Natural killer cell (primary cell): ENCODE data around the gene SNPH. TPM values are rescaled to one million over a fixed set of nuclear protein-coding genes. Genes with fewer than 3 reads are reported as not detected.

Source experiments
- ATAC-seq, 3 donors: fragments of 150-1000 bp in 2 of 3; fragments of 200-7000 bp in 1 of 3; cut with Tn5 transposase; 1 replicate in 1 of 3; 2 replicates in 2 of 3; pipeline ENCODE4 v1.10.0; 2021; ENCODE audit warnings: mild to moderate bottlenecking in 2 of 3, moderate library complexity in 2 of 3
- DNase-seq, 2 donors: peaks; one replicate each; pipeline versions ENCODE4 v3.0.0 to v3.0.0-alpha.2; 2013 to 2021; ENCODE audit warnings: mixed read lengths in 1 of 2
- H3K27ac ChIP-seq: one replicate; pipeline ENCODE4 v1.5.1; 2013; ENCODE audit warnings: mild to moderate bottlenecking, low read length
- H3K27me3 ChIP-seq: one replicate; pipeline ENCODE4 v1.6.1; 2013; ENCODE audit warnings: low read length; ENCODE audit not compliant: control insufficient read depth, insufficient read depth
- H3K36me3 ChIP-seq: one replicate; pipeline ENCODE4 v1.6.1; 2013; ENCODE audit warnings: low read length; ENCODE audit not compliant: control insufficient read depth, insufficient read depth
- H3K4me1 ChIP-seq: one replicate; pipeline ENCODE4 v1.6.1; 2013; ENCODE audit warnings: low read length; ENCODE audit not compliant: control insufficient read depth, insufficient read depth
- H3K4me3 ChIP-seq: one replicate; pipeline ENCODE4 v1.5.1; 2013; ENCODE audit warnings: low read length
- H3K9me3 ChIP-seq: one replicate; pipeline ENCODE4 v1.6.1; 2013; ENCODE audit warnings: low read length; ENCODE audit not compliant: control insufficient read depth, insufficient read depth
- H3K27ac Mint-ChIP-seq, 2 donors: one replicate each; pipeline ENCODE4 v1.8.0; 2022; ENCODE audit warnings: mild to moderate bottlenecking in 2 of 2, mixed read lengths in 2 of 2, moderate library complexity in 1 of 2
- H3K27me3 Mint-ChIP-seq, 2 donors: one replicate each; pipeline ENCODE4 v1.8.0; 2022; ENCODE audit warnings: low read depth in 2 of 2, mixed read lengths in 2 of 2
- H3K36me3 Mint-ChIP-seq: one replicate; pipeline ENCODE4 v1.8.0; 2022; ENCODE audit warnings: mixed read lengths
- H3K4me1 Mint-ChIP-seq, 2 donors: one replicate each; pipeline ENCODE4 v1.8.0; 2022; ENCODE audit warnings: mixed read lengths in 2 of 2
- H3K4me3 Mint-ChIP-seq: one replicate; pipeline ENCODE4 v1.8.0; 2022; ENCODE audit warnings: mild to moderate bottlenecking, moderate library complexity, mixed read lengths
- H3K9me3 Mint-ChIP-seq, 2 donors: one replicate each; pipeline ENCODE4 v1.8.0; 2022; ENCODE audit warnings: mixed read lengths in 2 of 2
- WGBS: methylation state at CpG from one replicate; pipeline ENCODE4 v1.1.7; 2013; ENCODE audit warnings: missing lambda C conversion rate; ENCODE audit not compliant: insufficient coverage; 5-methylcytosine and 5-hydroxymethylcytosine counted together
- intact Hi-C: fragments of 100-400 bp; cut with micrococcal nuclease; formaldehyde crosslinking; loops from one replicate; pipeline ENCODE4 v1.14.2; 2022
- total RNA-seq, 4 donors: library from RNA; stranded (reverse); fragments of 120-200 nt in 1 of 4; gene quantifications; one replicate each; pipeline versions ENCODE4 v1.2.3 to v1.2.4, GENCODE V29; 2013 to 2022
- TF ChIP-seq, protein P1 (sequence below): fragments of 200-600 bp; IDR thresholded peaks from one replicate; pipeline ENCODE4 v1.8.0; 2022; ENCODE audit warnings: antibody characterized with exemption

SNPH gene
- total RNA-seq, 3 donors from 2014 or later (not counting 1 experiment from before 2014, with no cell fraction given): 3.1 to 5.9 (median 5.8) TPM

DNA sequence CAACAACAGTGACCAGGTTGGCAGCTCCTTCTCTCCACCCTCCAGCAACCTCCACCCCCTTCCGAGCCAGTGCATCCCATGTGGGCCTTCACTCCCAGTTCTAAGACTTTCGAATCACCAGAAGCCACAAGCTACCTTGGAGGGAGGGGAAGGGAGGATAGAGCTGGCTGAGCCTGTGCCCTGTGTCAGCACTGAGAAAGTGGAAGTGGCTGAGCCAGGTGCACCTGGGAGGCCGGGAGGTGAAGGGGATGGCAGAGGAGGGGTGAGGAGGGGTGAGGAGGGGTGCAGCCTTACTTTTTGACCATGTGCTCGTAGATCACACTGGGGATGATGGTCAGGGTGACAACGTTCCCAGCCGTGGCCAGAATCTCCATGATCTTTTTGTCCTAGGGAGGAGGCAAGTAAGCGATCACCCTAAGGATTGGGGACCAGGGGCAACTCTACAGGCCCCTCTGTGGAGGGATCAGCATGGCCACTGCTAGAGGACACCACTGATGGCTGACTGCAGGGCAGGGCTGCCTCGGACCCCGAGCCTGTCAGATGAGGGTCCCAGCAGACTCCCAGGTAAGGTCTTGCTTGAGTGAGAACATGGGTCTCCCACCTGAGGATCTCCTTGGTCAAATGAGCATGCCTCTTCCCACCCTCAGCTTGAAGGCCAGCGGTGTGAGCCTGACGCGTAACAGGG lies 44.6 kb downstream of the SNPH start:
- no peak for ATAC-seq
- intact Hi-C loops: loop anchor here (10.0 kb wide), 1 partner anchor 464 kb away; no protein-coding TSS in a partner anchor
- H3K4me3 Mint-ChIP-seq: no peak overlapping the region
- peaks cover 6% of the 10 kb centered on the region for H3K4me1 ChIP-seq
- H3K9me3 Mint-ChIP-seq: no peaks in the 10 kb centered on the region
- no peaks in the 10 kb centered on the region for H3K36me3 ChIP-seq
- TF ChIP-seq, protein P1, sequence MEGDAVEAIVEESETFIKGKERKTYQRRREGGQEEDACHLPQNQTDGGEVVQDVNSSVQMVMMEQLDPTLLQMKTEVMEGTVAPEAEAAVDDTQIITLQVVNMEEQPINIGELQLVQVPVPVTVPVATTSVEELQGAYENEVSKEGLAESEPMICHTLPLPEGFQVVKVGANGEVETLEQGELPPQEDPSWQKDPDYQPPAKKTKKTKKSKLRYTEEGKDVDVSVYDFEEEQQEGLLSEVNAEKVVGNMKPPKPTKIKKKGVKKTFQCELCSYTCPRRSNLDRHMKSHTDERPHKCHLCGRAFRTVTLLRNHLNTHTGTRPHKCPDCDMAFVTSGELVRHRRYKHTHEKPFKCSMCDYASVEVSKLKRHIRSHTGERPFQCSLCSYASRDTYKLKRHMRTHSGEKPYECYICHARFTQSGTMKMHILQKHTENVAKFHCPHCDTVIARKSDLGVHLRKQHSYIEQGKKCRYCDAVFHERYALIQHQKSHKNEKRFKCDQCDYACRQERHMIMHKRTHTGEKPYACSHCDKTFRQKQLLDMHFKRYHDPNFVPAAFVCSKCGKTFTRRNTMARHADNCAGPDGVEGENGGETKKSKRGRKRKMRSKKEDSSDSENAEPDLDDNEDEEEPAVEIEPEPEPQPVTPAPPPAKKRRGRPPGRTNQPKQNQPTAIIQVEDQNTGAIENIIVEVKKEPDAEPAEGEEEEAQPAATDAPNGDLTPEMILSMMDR: no peak
- no peaks in the 10 kb centered on the region for H3K36me3 Mint-ChIP-seq
- no peak overlapping the region for H3K4me3 ChIP-seq
- H3K9me3 ChIP-seq: no peaks in the 10 kb centered on the region
- H3K4me1 Mint-ChIP-seq: peaks cover 0 to 5% of the 10 kb centered on the region in 2 donors
- no peak for DNase-seq
- no peak overlapping the region for H3K27ac Mint-ChIP-seq
- H3K27me3 ChIP-seq: no peaks in the 10 kb centered on the region
- no peak overlapping the region for H3K27ac ChIP-seq
- peaks cover 14 to 20% of the 10 kb centered on the region in 2 donors for H3K27me3 Mint-ChIP-seq
- WGBS: 80% methylated on average over 11 of the region's 12 CpGs

DNA sequence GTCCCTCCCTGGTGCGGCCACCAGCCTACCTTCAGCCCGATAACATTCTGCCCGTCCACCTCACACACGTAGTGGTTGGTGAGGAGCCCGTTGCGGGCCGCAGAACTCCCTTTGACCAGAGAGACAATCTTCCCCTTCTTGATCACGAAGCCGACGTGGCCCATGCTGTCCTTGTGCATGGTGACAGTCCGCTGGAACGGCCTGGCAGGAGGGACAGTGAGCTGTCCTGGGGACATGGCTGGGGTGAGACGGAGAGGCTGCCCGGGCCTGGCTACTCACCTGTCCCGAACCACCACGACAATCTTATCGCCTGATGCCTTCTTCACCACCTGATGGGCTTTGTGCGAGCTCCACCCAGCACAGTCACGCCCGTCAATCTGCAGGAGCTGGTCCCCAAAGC lies 46.2 kb downstream of the SNPH start:
- peaks cover 17 to 20% of the 10 kb centered on the region in 2 donors for H3K27me3 Mint-ChIP-seq
- intact Hi-C loops: loop anchor here (10.0 kb wide), 1 partner anchor 462 kb away; no protein-coding TSS in a partner anchor
- H3K4me1 ChIP-seq: peaks cover 6% of the 10 kb centered on the region
- TF ChIP-seq, protein P1: no peak
- peaks cover 0 to 5% of the 10 kb centered on the region in 2 donors for H3K4me1 Mint-ChIP-seq
- no peaks in the 10 kb centered on the region for H3K27me3 ChIP-seq
- no peak overlapping the region for H3K27ac Mint-ChIP-seq
- no peaks in the 10 kb centered on the region for H3K36me3 ChIP-seq
- no peak overlapping the region for H3K4me3 Mint-ChIP-seq
- ATAC-seq: no peak
- no peaks in the 10 kb centered on the region for H3K9me3 Mint-ChIP-seq
- no peak for DNase-seq
- no peak overlapping the region for H3K27ac ChIP-seq
- WGBS: 95% methylated on average over 20 of the region's 20 CpGs
- H3K4me3 ChIP-seq: no peak overlapping the region
- H3K36me3 Mint-ChIP-seq: no peaks in the 10 kb centered on the region
- no peaks in the 10 kb centered on the region for H3K9me3 ChIP-seq

DNA sequence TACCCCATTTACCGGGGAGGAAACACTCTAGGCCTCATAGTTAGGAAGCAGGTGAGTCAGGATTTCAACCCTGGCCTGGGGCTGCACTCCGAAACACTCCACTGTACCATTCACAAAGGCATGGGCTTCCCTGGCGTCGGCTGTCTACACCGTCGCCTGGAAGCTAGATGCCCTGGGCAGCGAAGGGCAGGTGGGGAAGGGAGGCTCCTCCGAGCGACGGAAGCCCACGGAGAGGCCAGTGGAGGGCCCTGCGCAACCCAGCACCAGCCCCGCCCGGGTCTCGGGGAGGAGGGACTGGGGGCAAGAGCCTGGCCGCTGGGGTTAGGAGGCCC lies 46.8 kb downstream of the SNPH start:
- peaks cover 17 to 23% of the 10 kb centered on the region in 2 donors for H3K27me3 Mint-ChIP-seq
- H3K4me1 ChIP-seq: peaks cover 6% of the 10 kb centered on the region
- no peak overlapping the region for H3K4me3 Mint-ChIP-seq
- no peak overlapping the region for H3K4me3 ChIP-seq
- peaks cover 0 to 5% of the 10 kb centered on the region in 2 donors for H3K4me1 Mint-ChIP-seq
- TF ChIP-seq, protein P1: no peak
- ATAC-seq (no peak), DNase-seq (no peak)
- no peak overlapping the region for H3K27ac ChIP-seq
- no peaks in the 10 kb centered on the region for H3K27me3 ChIP-seq
- intact Hi-C loops: loop anchor here (1.0 to 10.0 kb wide), 3 partner anchors 12 to 462 kb away; no protein-coding TSS in a partner anchor
- WGBS: 88% methylated on average over 16 of the region's 16 CpGs
- H3K9me3 Mint-ChIP-seq: no peaks in the 10 kb centered on the region
- H3K27ac Mint-ChIP-seq: no peak overlapping the region
- H3K9me3 ChIP-seq: no peaks in the 10 kb centered on the region
- H3K36me3 ChIP-seq: no peaks in the 10 kb centered on the region
- no peaks in the 10 kb centered on the region for H3K36me3 Mint-ChIP-seq
